ENCODE measurements around the gene PDC.
"Not testable (repeated sequence)": the region's sequence is repeated elsewhere in the genome, so short reads cannot be mapped to it uniquely, and the experiment has no call there.

PDC gene

DNA sequence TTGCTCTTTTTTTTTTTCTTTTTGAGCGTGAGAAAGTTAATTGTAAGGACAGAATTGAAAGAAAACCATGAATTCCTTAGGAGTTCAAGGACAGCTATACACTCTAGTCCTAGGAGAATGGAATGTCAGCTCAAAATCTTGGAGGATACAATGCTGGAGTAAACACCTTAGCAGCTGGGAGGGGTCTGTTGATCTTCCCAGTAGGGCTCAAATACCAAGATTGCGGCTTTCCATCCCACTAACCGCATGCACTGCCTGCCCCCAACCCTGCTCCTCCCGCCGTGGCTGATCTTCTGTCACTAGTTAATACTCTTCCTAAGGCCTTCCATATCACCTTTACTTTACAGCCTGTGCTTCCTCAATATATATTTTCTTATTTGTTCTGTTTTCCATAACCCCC, 2.6 kb upstream of the PDC start:
- Histone ChIP-seq H3K9ac (ENCODE audit: low read depth, low read length) (no peak overlapping the region), H3K9me3 (ENCODE audit: control insufficient read depth, insufficient read depth, low read length) (no peaks in the 10 kb centered on the region), H3K27me3 (ENCODE audit: control insufficient read depth, insufficient read depth, low read length) (no peaks in the 10 kb centered on the region), H3K4me1 (ENCODE audit: control insufficient read depth, insufficient read depth, low read length) (no peaks in the 10 kb centered on the region), H3K36me3 (ENCODE audit: control insufficient read depth, insufficient read depth, low read length) (no peaks in the 10 kb centered on the region), H3K4me3 (ENCODE audit: low read depth, low read length) (no peak overlapping the region)

DNA sequence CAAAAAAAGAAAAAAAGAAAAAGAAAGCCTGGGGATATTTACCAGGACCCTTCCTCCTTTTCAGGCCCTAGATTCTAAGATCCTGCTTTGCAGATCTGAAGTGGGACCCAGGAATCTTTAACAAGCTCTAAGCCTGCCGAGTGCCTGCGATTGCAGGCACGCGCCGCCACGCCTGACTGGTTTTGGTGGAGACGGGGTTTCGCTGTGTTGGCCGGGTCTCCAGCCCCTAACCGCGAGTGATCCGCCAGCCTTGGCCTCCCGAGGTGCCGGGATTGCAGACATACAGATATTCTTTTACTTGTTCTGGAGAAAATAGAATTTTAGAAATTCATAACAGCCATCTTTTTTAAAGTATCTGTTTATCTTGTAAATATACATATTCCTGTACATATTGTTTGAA, 1.8 kb downstream of the PDC start:
- not testable (repeated sequence) for H3K4me3 ChIP-seq (ENCODE audit: low read depth, low read length); H3K9me3 ChIP-seq (ENCODE audit: control insufficient read depth, insufficient read depth, low read length); H3K27me3 ChIP-seq (ENCODE audit: control insufficient read depth, insufficient read depth, low read length); H3K4me1 ChIP-seq (ENCODE audit: control insufficient read depth, insufficient read depth, low read length); H3K36me3 ChIP-seq (ENCODE audit: control insufficient read depth, insufficient read depth, low read length); H3K9ac ChIP-seq (ENCODE audit: low read depth, low read length)

DNA sequence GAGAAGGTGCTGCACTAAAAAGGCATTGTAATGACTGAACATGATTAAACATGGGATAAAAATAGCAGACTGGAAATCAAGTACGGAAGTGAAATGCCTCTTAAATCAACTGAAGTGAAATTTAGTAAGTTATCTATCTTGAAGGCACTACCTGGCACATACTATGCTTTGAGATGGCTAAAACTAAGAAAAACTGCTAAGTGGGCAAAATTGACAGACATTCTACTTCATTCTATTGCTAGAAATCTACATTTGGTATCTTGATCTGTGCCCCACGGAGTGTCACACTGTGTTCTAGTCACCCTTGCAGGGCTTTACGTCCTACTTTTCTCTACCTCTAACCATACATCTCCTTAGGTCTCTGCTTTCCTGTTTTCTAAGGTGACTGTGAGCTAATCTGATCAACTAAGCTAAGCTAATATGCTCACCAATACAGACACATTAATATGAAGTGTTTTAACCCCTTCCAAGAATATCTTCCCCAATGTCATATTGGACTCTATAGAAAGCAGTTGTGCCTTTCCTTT, 4.1 kb downstream of the PDC start:
- no peaks in the 10 kb centered on the region for H3K36me3 ChIP-seq (ENCODE audit: control insufficient read depth, insufficient read depth, low read length)
- no peaks in the 10 kb centered on the region for H3K4me1 ChIP-seq (ENCODE audit: control insufficient read depth, insufficient read depth, low read length)
- H3K9ac ChIP-seq (ENCODE audit: low read depth, low read length), result no peak overlapping the region
- H3K4me3 ChIP-seq (ENCODE audit: low read depth, low read length), result no peak overlapping the region
- H3K9me3 ChIP-seq (ENCODE audit: control insufficient read depth, insufficient read depth, low read length), result no peaks in the 10 kb centered on the region
- no peaks in the 10 kb centered on the region for H3K27me3 ChIP-seq (ENCODE audit: control insufficient read depth, insufficient read depth, low read length)

DNA sequence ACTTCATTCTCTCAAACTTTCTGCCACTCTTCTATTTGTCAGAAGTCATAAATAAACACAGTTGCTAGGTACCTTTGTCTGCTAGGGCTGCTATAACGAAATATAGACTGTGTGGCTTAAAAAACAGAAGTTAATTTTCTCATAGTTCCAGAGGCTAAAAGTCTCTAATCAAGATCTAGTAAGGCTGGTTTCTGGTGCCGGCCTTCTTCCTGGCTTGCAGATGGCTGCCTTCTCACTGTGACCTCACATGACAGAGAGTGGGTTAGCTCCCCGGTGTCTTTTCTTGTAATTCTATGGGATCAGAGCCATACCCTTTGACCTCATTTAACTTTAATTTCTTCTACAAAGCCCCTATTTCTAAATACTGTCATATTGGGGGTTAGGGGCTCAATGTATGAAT, 5.9 kb downstream of the PDC start:
- Histone ChIP-seq H3K36me3 (ENCODE audit: control insufficient read depth, insufficient read depth, low read length) (no peaks in the 10 kb centered on the region), H3K4me3 (ENCODE audit: low read depth, low read length) (no peak overlapping the region), H3K27me3 (ENCODE audit: control insufficient read depth, insufficient read depth, low read length) (no peaks in the 10 kb centered on the region), H3K4me1 (ENCODE audit: control insufficient read depth, insufficient read depth, low read length) (no peaks in the 10 kb centered on the region), H3K9me3 (ENCODE audit: control insufficient read depth, insufficient read depth, low read length) (no peaks in the 10 kb centered on the region), H3K9ac (ENCODE audit: low read depth, low read length) (no peak overlapping the region)

DNA sequence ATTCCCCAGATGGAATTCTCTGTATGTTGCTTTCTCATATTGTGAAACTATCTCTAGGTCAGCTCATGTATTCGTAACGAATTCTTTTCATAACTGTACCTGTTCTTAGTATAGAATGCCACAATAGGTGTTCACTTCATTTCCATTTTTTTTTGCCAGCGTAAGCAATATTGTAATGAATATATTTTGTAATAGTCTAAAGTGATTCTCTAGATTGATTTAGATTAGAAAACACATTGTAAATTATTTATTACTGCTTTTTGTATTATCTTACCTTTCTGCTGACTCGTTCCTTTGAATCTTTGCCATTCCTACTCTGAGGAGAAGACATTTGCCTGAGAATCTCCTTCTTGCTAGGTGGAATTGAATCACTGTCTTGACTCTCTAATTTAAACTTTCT, 14.8 kb downstream of the PDC start:
- Histone ChIP-seq H3K4me3 (ENCODE audit: low read depth, low read length) (no peak overlapping the region), H3K4me1 (ENCODE audit: control insufficient read depth, insufficient read depth, low read length) (no peaks in the 10 kb centered on the region), H3K9ac (ENCODE audit: low read depth, low read length) (no peak overlapping the region), H3K9me3 (ENCODE audit: control insufficient read depth, insufficient read depth, low read length) (no peaks in the 10 kb centered on the region), H3K27me3 (ENCODE audit: control insufficient read depth, insufficient read depth, low read length) (no peaks in the 10 kb centered on the region), H3K36me3 (ENCODE audit: control insufficient read depth, insufficient read depth, low read length) (no peaks in the 10 kb centered on the region)

DNA sequence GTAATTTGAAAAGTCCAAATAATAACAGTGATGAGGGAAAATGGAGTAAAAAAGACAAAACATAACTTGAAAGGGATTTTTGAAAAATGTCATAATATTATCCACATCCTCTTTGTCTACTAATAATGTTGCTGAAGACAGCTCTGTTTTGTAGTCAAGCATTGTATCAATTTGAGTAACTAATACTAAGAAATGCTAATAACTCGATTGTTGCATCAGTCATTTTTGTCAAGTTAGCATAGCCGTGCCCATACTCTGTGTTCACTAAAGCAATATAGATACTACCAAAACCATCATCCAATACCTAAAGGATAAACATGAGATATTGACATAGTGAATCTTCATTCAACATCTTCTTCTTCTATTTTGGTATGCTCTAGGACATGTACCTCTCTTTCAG, 17.3 kb downstream of the PDC start:
- Histone ChIP-seq H3K36me3 (ENCODE audit: control insufficient read depth, insufficient read depth, low read length) (no peaks in the 10 kb centered on the region), H3K27me3 (ENCODE audit: control insufficient read depth, insufficient read depth, low read length) (no peaks in the 10 kb centered on the region), H3K9me3 (ENCODE audit: control insufficient read depth, insufficient read depth, low read length) (no peaks in the 10 kb centered on the region), H3K9ac (ENCODE audit: low read depth, low read length) (no peak overlapping the region), H3K4me3 (ENCODE audit: low read depth, low read length) (no peak overlapping the region), H3K4me1 (ENCODE audit: control insufficient read depth, insufficient read depth, low read length) (peaks cover 9% of the 10 kb centered on the region)

DNA sequence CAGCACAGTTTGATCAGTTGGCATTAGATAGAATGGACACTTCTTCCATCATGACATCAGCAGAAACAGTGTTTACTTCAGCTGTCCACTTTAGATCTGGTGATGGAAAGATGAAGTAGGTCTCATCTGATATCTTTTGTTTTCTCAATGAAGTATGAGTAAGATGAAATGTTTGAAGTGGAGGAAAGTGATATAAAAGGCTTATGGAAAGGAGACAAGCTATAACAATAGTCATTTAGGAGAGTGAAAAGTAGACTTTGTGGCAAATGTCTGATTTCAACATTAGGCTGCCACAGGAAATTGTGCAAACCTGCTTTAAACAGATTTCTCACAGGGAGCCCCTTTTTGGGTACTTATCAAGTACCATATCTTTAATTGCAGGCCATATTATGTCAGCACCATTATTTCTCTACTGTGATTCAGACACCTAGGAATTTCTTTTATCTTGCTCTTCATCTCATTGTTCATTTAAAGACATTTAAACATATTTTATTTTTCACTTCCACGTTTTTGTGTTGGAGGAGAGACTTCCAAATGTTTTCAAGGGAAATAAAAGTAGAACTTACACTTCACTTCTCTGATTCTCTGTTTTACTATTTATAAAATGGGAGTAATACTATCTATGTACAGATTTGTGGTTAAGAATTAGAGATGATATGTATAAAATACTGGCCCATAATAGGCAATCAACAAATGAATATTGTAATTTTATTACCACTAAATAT, 18.1 kb downstream of the PDC start:
- Histone ChIP-seq H3K9ac (ENCODE audit: low read depth, low read length) (no peak overlapping the region), H3K36me3 (ENCODE audit: control insufficient read depth, insufficient read depth, low read length) (no peaks in the 10 kb centered on the region), H3K27me3 (ENCODE audit: control insufficient read depth, insufficient read depth, low read length) (no peaks in the 10 kb centered on the region), H3K9me3 (ENCODE audit: control insufficient read depth, insufficient read depth, low read length) (no peaks in the 10 kb centered on the region), H3K4me3 (ENCODE audit: low read depth, low read length) (no peak overlapping the region), H3K4me1 (ENCODE audit: control insufficient read depth, insufficient read depth, low read length) (peaks cover 9% of the 10 kb centered on the region)

DNA sequence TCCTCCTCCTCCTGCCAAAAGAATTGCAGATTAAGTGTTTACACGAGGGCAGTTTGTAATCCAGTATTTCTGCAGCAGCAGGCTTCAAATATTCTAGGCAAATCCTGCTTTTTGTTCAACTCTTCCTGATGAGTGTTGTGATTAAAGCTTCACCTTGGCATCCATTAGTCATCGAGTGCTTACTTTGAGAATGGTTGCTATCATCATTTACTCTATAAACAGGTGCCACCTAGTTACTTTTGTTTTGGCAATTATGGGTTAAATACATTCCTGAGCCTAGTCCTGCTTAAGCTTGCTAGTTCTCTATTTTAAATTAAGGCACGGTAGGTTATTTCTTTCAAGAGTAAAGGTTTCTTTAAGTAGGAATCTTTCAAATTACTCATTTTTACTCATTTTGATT, 20.3 kb downstream of the PDC start:
- H3K9ac ChIP-seq (ENCODE audit: low read depth, low read length), result no peak overlapping the region
- no peaks in the 10 kb centered on the region for H3K36me3 ChIP-seq (ENCODE audit: control insufficient read depth, insufficient read depth, low read length)
- no peak overlapping the region for H3K4me3 ChIP-seq (ENCODE audit: low read depth, low read length)
- peaks cover 9% of the 10 kb centered on the region for H3K4me1 ChIP-seq (ENCODE audit: control insufficient read depth, insufficient read depth, low read length)
- no peaks in the 10 kb centered on the region for H3K9me3 ChIP-seq (ENCODE audit: control insufficient read depth, insufficient read depth, low read length)
- H3K27me3 ChIP-seq (ENCODE audit: control insufficient read depth, insufficient read depth, low read length), result no peaks in the 10 kb centered on the region

DNA sequence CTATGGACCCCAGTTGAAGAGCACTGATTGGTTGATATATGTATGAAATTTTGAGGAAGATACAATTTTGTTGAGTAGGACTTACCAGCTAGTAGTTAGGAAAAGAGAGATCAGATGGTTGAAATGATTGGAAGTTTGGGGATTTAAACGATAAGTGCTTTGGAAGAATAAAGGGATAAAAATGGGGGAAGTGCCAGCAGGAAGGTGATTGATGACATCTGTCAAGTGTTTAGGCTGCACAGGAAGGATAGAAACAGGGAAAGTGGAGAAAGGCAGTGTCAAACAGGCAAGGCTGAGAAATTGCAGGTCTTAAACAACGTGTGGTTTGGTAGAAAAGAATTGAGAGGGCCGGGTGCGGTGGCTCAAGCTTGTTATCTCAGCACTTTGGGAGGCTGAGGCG, 22.3 kb downstream of the PDC start:
- H3K4me1 ChIP-seq (ENCODE audit: control insufficient read depth, insufficient read depth, low read length), result peaks cover 9% of the 10 kb centered on the region
- no peak overlapping the region for H3K4me3 ChIP-seq (ENCODE audit: low read depth, low read length)
- no peaks in the 10 kb centered on the region for H3K36me3 ChIP-seq (ENCODE audit: control insufficient read depth, insufficient read depth, low read length)
- H3K9ac ChIP-seq (ENCODE audit: low read depth, low read length), result no peak overlapping the region
- H3K9me3 ChIP-seq (ENCODE audit: control insufficient read depth, insufficient read depth, low read length), result no peaks in the 10 kb centered on the region
- H3K27me3 ChIP-seq (ENCODE audit: control insufficient read depth, insufficient read depth, low read length), result no peaks in the 10 kb centered on the region

DNA sequence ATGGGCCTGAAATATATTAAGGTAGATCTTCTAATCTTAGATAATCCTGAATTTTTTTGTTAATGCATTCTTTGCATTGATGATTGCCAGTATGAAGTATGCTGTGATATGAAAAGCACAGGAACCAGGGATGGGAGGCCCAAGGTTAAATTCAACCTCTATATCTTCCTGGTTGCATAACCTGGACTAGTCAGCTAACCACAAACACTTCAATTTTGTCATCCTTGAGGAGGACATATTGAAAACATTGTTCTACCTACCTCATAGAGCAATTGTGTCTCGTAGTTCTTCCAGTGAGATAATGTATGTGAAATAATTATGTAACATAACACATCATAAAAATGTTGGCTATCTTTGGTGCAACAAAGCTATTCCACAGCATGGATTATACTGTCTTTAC, 25.6 kb downstream of the PDC start:
- Histone ChIP-seq H3K9ac (ENCODE audit: low read depth, low read length) (no peak overlapping the region), H3K9me3 (ENCODE audit: control insufficient read depth, insufficient read depth, low read length) (no peaks in the 10 kb centered on the region), H3K36me3 (ENCODE audit: control insufficient read depth, insufficient read depth, low read length) (no peaks in the 10 kb centered on the region), H3K27me3 (ENCODE audit: control insufficient read depth, insufficient read depth, low read length) (no peaks in the 10 kb centered on the region), H3K4me3 (ENCODE audit: low read depth, low read length) (no peak overlapping the region), H3K4me1 (ENCODE audit: control insufficient read depth, insufficient read depth, low read length) (peaks cover 2% of the 10 kb centered on the region)

DNA sequence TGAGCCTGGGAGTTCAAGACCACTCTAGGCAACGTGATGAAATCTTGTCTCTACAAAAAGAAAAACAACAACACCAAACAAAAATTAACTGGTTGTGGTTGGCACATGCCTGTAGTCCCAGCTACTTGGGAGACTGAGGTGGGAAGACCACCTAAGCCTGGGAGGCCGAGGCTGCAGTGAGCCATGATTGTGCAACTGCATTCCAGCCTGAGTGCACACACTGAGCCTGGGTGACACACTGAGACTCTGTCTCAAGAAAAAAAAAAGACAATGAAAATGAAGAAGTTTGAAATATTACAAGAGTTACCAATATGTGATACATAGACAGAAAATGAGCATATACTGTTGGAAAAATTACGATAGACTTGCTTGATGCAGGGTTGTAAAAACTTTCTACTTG, 31.9 kb downstream of the PDC start:
- Histone ChIP-seq H3K36me3 (ENCODE audit: control insufficient read depth, insufficient read depth, low read length) (no peaks in the 10 kb centered on the region), H3K27me3 (ENCODE audit: control insufficient read depth, insufficient read depth, low read length) (no peaks in the 10 kb centered on the region), H3K4me3 (ENCODE audit: low read depth, low read length) (no peak overlapping the region), H3K9me3 (ENCODE audit: control insufficient read depth, insufficient read depth, low read length) (no peaks in the 10 kb centered on the region), H3K4me1 (ENCODE audit: control insufficient read depth, insufficient read depth, low read length) (no peaks in the 10 kb centered on the region), H3K9ac (ENCODE audit: low read depth, low read length) (no peak overlapping the region)

DNA sequence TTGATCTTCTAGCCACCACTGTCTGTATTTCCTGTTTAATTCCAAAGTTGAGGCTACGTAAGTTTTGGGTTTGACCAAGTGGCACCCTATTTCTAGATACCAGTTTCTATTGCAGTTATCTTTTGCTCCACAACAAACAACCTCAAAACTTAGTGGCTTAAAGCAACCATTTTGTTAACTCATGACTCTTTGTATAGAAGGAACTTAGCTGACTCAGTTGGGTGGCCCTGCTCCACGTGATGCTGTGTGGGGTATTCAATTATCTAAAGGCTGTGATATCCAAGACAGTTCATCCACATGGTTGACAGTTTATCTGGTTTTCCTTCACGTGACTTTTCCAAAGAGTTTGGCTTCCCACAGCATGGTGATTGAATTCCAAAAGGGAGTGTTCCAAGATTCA, 34.8 kb downstream of the PDC start:
- no peaks in the 10 kb centered on the region for H3K4me1 ChIP-seq (ENCODE audit: control insufficient read depth, insufficient read depth, low read length)
- H3K4me3 ChIP-seq (ENCODE audit: low read depth, low read length), result no peak overlapping the region
- no peaks in the 10 kb centered on the region for H3K36me3 ChIP-seq (ENCODE audit: control insufficient read depth, insufficient read depth, low read length)
- no peaks in the 10 kb centered on the region for H3K9me3 ChIP-seq (ENCODE audit: control insufficient read depth, insufficient read depth, low read length)
- H3K27me3 ChIP-seq (ENCODE audit: control insufficient read depth, insufficient read depth, low read length), result no peaks in the 10 kb centered on the region
- H3K9ac ChIP-seq (ENCODE audit: low read depth, low read length), result no peak overlapping the region

Measured in iPS-15b (cell line).